HEK293 (cell line): ENCODE measurements around the gene PHKG2.

Experiments
- CTCF ChIA-PET: fragments of 350-600 bp; formaldehyde crosslinking; extraction: SDS; loops from one replicate; lab custom pipeline; 2021; ENCODE audit warnings: antibody characterized with exemption; lab: Yijun Ruan, JAX
- POLR2A ChIA-PET: fragments of 300-600 bp; formaldehyde crosslinking; extraction: SDS; loops from one replicate; lab custom pipeline; 2020; ENCODE audit warnings: antibody characterized with exemption, inconsistent platforms; lab: Yijun Ruan, JAX
- H3K27ac ChIP-seq: fragments of 200-500 bp; sonication (Bioruptor generic); 2 replicates; pipeline ENCODE4 v1.5.1; 2014; ENCODE audit warnings: low read depth, low read length, control low read depth, inconsistent platforms; ENCODE audit errors: extremely low read depth
- H3K36me3 ChIP-seq, 2 experiments: fragments of 200-500 bp in 1 of 2; sonication (Bioruptor generic) in 1 of 2; 1 replicate in 1 of 2; 2 replicates in 1 of 2; pipeline ENCODE4 v1.5.1; 2014 to 2017; ENCODE audit warnings: inconsistent platforms in 2 of 2, low read length in 2 of 2; ENCODE audit not compliant: control insufficient read depth in 2 of 2, insufficient read depth in 1 of 2
- H3K4me1 ChIP-seq: fragments of 200-500 bp; sonication (Bioruptor generic); 2 replicates; pipeline ENCODE4 v1.5.1; 2014; ENCODE audit warnings: mild to moderate bottlenecking, low read length, inconsistent platforms; ENCODE audit not compliant: control insufficient read depth, insufficient read depth
- H3K4me3 ChIP-seq: 2 replicates; pipeline ENCODE4 v1.5.1; 2011; ENCODE audit warnings: low read depth, mild to moderate bottlenecking, control low read depth, low read length, moderate library complexity
- H3K9me3 ChIP-seq: fragments of 200-500 bp; sonication (Bioruptor generic); 2 replicates; pipeline ENCODE4 v1.5.1; 2014; ENCODE audit warnings: low read depth, low read length, inconsistent platforms; ENCODE audit not compliant: control insufficient read depth, insufficient read depth
- BCL11A ChIP-seq: fragments of 450-650 bp; formaldehyde crosslinking; IDR thresholded peaks from 2 replicates; pipeline ENCODE4 v1.5.1; 2016; ENCODE audit warnings: low read depth, missing biosample characterization, missing genetic modification characterization
- FEZF1 ChIP-seq: fragments of 450-650 bp; formaldehyde crosslinking; IDR thresholded peaks from 2 replicates; pipeline ENCODE4 v1.5.1; 2016; ENCODE audit warnings: missing biosample characterization, missing genetic modification characterization
- GFI1B ChIP-seq: fragments of 450-650 bp; formaldehyde crosslinking; IDR thresholded peaks from 2 replicates; pipeline ENCODE4 v1.5.1; 2016; ENCODE audit warnings: missing biosample characterization, missing genetic modification characterization
- GLIS2 ChIP-seq: fragments of 450-650 bp; formaldehyde crosslinking; IDR thresholded peaks from 2 replicates; pipeline ENCODE4 v1.5.1; 2016; ENCODE audit warnings: missing biosample characterization, missing genetic modification characterization
- KLF8 ChIP-seq: fragments of 450-650 bp; formaldehyde crosslinking; IDR thresholded peaks from 2 replicates; pipeline ENCODE4 v1.5.1; 2016; ENCODE audit warnings: missing biosample characterization, missing genetic modification characterization
- MYNN ChIP-seq: fragments of 450-650 bp; formaldehyde crosslinking; IDR thresholded peaks from 2 replicates; pipeline ENCODE4 v1.5.1; 2016; ENCODE audit warnings: missing biosample characterization, missing genetic modification characterization, borderline replicate concordance
- PRDM10 ChIP-seq: fragments of 450-650 bp; formaldehyde crosslinking; IDR thresholded peaks from 2 replicates; pipeline ENCODE4 v1.5.1; 2016; ENCODE audit warnings: missing biosample characterization, missing genetic modification characterization
- PRDM2 ChIP-seq: fragments of 450-650 bp; formaldehyde crosslinking; IDR thresholded peaks from 2 replicates; pipeline ENCODE4 v1.5.1; 2016; ENCODE audit warnings: missing biosample characterization, missing genetic modification characterization, borderline replicate concordance
- SP3 ChIP-seq: fragments of 450-650 bp; formaldehyde crosslinking; IDR thresholded peaks from 2 replicates; pipeline ENCODE4 v1.5.1; 2016; ENCODE audit warnings: missing biosample characterization, missing genetic modification characterization
- ZBTB17 ChIP-seq: fragments of 450-650 bp; formaldehyde crosslinking; IDR thresholded peaks from 2 replicates; pipeline ENCODE4 v1.5.1; 2016; ENCODE audit warnings: missing biosample characterization, missing genetic modification characterization
- ZBTB6 ChIP-seq: fragments of 450-650 bp; formaldehyde crosslinking; IDR thresholded peaks from 2 replicates; pipeline ENCODE4 v1.5.1; 2017; ENCODE audit warnings: missing biosample characterization, missing genetic modification characterization
- ZNF214 ChIP-seq: fragments of 450-650 bp; formaldehyde crosslinking; IDR thresholded peaks from 2 replicates; pipeline ENCODE4 v1.5.1; 2017; ENCODE audit warnings: missing biosample characterization, mild to moderate bottlenecking, missing genetic modification characterization, borderline replicate concordance
- ZNF394 ChIP-seq: fragments of 450-650 bp; formaldehyde crosslinking; IDR thresholded peaks from 2 replicates; pipeline ENCODE4 v1.5.1; 2016; ENCODE audit warnings: missing biosample characterization, missing genetic modification characterization, mild to moderate bottlenecking, moderate library complexity, borderline replicate concordance
- ZNF549 ChIP-seq: fragments of 450-650 bp; IDR thresholded peaks from 2 replicates; pipeline ENCODE4 v1.5.1; 2018; ENCODE audit warnings: missing biosample characterization, missing genetic modification characterization, mild to moderate bottlenecking, inconsistent platforms, moderate library complexity
- ZNF623 ChIP-seq: fragments of 450-650 bp; formaldehyde crosslinking; IDR thresholded peaks from 2 replicates; pipeline ENCODE4 v1.5.1; 2016; ENCODE audit warnings: missing biosample characterization, missing genetic modification characterization
- ZNF660 ChIP-seq: fragments of 450-650 bp; IDR thresholded peaks from 2 replicates; pipeline ENCODE4 v1.5.1; 2018; ENCODE audit warnings: missing biosample characterization, mild to moderate bottlenecking, missing genetic modification characterization
- ZNF704 ChIP-seq: fragments of 450-650 bp; formaldehyde crosslinking; IDR thresholded peaks from 2 replicates; pipeline ENCODE4 v1.5.1; 2016; ENCODE audit warnings: missing biosample characterization, missing genetic modification characterization
- ZNF768 ChIP-seq: fragments of 450-650 bp; formaldehyde crosslinking; IDR thresholded peaks from 2 replicates; pipeline ENCODE4 v1.5.1; 2018; ENCODE audit warnings: missing biosample characterization, mild to moderate bottlenecking, missing genetic modification characterization
- ZSCAN18 ChIP-seq: fragments of 450-650 bp; formaldehyde crosslinking; IDR thresholded peaks from 2 replicates; pipeline ENCODE4 v1.5.1; 2016; ENCODE audit warnings: missing biosample characterization, missing genetic modification characterization
- ZSCAN30 ChIP-seq: fragments of 450-650 bp; IDR thresholded peaks from 2 replicates; pipeline ENCODE4 v1.5.1; 2018; ENCODE audit warnings: missing biosample characterization, mild to moderate bottlenecking, missing genetic modification characterization, moderate library complexity

Gene PHKG2

GRCh38 chr16:30747799-30748633 lies at the start of gene PHKG2 (continued):
- TF ChIP-seq SP3, result peak; percentile 96
- TF ChIP-seq ZNF660 (tag by site-specific recombination), result peak; percentile 22; the same call in 1 of the 2 replicates
- no peak for TF ChIP-seq ZNF623 (tag by site-specific recombination)
- no peak for TF ChIP-seq ZNF704 (tag by site-specific recombination)
- TF ChIP-seq KLF8 (tag by site-specific recombination), result peak; percentile 68
- no peak for TF ChIP-seq ZNF768
- no peak for TF ChIP-seq FEZF1 (tag by site-specific recombination)
- no peak for TF ChIP-seq GFI1B (tag by site-specific recombination)
- peak; percentile 83; the same call in 1 of the 2 replicates for TF ChIP-seq GLIS2
- TF ChIP-seq ZBTB17 (tag by site-specific recombination), result peak; percentile 99
- TF ChIP-seq MYNN (tag by site-specific recombination), result no peak
- peak; percentile 83; the same call in 1 of the 2 replicates for TF ChIP-seq ZBTB6 (tag by site-specific recombination)

- CTCF ChIA-PET, result interaction anchor here (0.6 kb wide), 2 partner anchors 78 to 150 kb away, joined by 4 read pairs; no protein-coding TSS in a partner anchor
- TF ChIP-seq ZSCAN30 (0 out of 2 replicates have a peak, but pooled peaks have one; percentile 21), BCL11A (tag by site-specific recombination) (peak; percentile 100), PRDM10 (tag by site-specific recombination) (no peak), ZNF549 (no peak), ZNF394 (no peak), ZNF214 (tag by site-specific recombination) (no peak), FEZF1 (tag by site-specific recombination) (0 out of 2 replicates have a peak, but pooled peaks have one; percentile 16), PRDM2 (tag by site-specific recombination) (no peak), ZSCAN18 (no peak)
Observed at GRCh38 chr16:30698816-30699614, 49.2 kb upstream of the PHKG2 start, which contains the start of gene SRCAP. Gene SRCAP, plus strand, starts transcription at chr16:30699171. Its CDS starts 1,654 bp downstream, at chr16:30700825.

More at GRCh38 chr16:30698816-30699614, 49.2 kb upstream of the PHKG2 start, which contains the start of gene SRCAP:
- H3K36me3 ChIP-seq, result peaks cover 26 to 41% of the 10 kb centered on the region in 2 experiments; a peak in 2 of 3 replicates
- peak within 1 kb of the TSS; percentile 98 for H3K4me3 ChIP-seq
- H3K9me3 ChIP-seq, result no peaks in the 10 kb centered on the region
- H3K27ac ChIP-seq, result peak within 1 kb of the TSS; percentile 100
- POLR2A ChIA-PET, result interaction anchor here (0.6 to 3.6 kb wide), 11 partner anchors 15 to 252 kb away, joined by 3 to 29 read pairs (median 4); partner anchors contain the start of genes FBRS, PHKG2, ZNF629 and ZNF689
- no peaks in the 10 kb centered on the region; the same call in 1 of the 2 replicates for H3K4me1 ChIP-seq
